ENCODE data around the gene HECW1. TPM values are rescaled to one million over a fixed set of nuclear protein-coding genes. Genes with fewer than 3 reads are reported as not detected.
A peak's percentile ranks its signal among the peaks of the same experiment; 100 is the strongest.

Gene HECW1
- total and polyA plus RNA-seq, 2 experiments from 2014 or later: 2.0 to 4.8 TPM

- Histone ChIP-seq H3K9me2 (ENCODE audit: insufficient read depth) (no peaks in the 10 kb centered on the region), H3K27ac (peak overlapping the region; percentile 91), H3K79me2 (ENCODE audit: insufficient read depth) (peaks cover 84% of the 10 kb centered on the region), H2AFZ (no peak overlapping the region), H3K9me3 (ENCODE audit: low read depth) (no peaks in the 10 kb centered on the region), H3K9ac (peak overlapping the region; percentile 97), H3K36me3 (ENCODE audit: low read depth) (0 out of 2 replicates have a peak, but pooled peaks cover 5% of the 10 kb centered on the region), H3K4me2 (ENCODE audit: unreplicated experiment) (peak overlapping the region; percentile 86), H3F3A (ENCODE audit: insufficient read depth) (peaks cover 50% of the 10 kb centered on the region), H3K4me3 (peak overlapping the region; percentile 98), H3K4me1 (ENCODE audit: insufficient read depth) (peaks cover 66% of the 10 kb centered on the region), H3K27me3 (replicated peaks; ENCODE audit: insufficient read depth) (no peaks in the 10 kb centered on the region), H4K20me1 (ENCODE audit: insufficient read depth) (peaks cover 18% of the 10 kb centered on the region; the same call in 1 of the 2 replicates)
- 82 to 83% methylated on average over 4 of the region's 4 CpGs for WGBS, 2 experiments (ENCODE audit: low coverage in 1 of 2, low lambda C conversion rate in 2 of 2, missing lambda C conversion rate in 2 of 2)
- no peak for TF ChIP-seq EZH2phosphoT487 (IDR thresholded peaks at IDR 0.05; ENCODE audit: insufficient read depth, low read depth)
- no peak for TF ChIP-seq EZH2 (IDR thresholded peaks at IDR 0.05; ENCODE audit: insufficient read depth, poor library complexity, severe bottlenecking)
- in situ Hi-C loops (cut with MboI): loop anchor here (25.0 kb wide), 1 partner anchor 251 kb away; no protein-coding TSS in a partner anchor
- peak; percentile 54 for DNase-seq
These were observed 473.9 kb downstream of the HECW1 start for GRCh38 chr7:43586251-43586900.

GRCh38 chr7:43588477-43589132 lies 476.2 kb downstream of the HECW1 start:
- no peak overlapping the region for H3K4me3 ChIP-seq
- H2AFZ ChIP-seq: no peak overlapping the region
- no peaks in the 10 kb centered on the region for H3K9me3 ChIP-seq (ENCODE audit: low read depth)
- WGBS, 2 experiments (ENCODE audit: low coverage in 1 of 2, low lambda C conversion rate in 2 of 2, missing lambda C conversion rate in 2 of 2): 97 to 98% methylated on average over 5 of the region's 5 CpGs
- 0 out of 2 replicates have a peak, but pooled peaks cover 5% of the 10 kb centered on the region for H3K36me3 ChIP-seq (ENCODE audit: low read depth)
- no peak overlapping the region for H3K27ac ChIP-seq
- peak overlapping the region; percentile 53 for H3K4me2 ChIP-seq (ENCODE audit: unreplicated experiment)
- TF ChIP-seq EZH2 (IDR thresholded peaks at IDR 0.05; ENCODE audit: insufficient read depth, poor library complexity, severe bottlenecking) (no peak), EZH2phosphoT487 (IDR thresholded peaks at IDR 0.05; ENCODE audit: insufficient read depth, low read depth) (no peak)
- no peak overlapping the region for H3K9ac ChIP-seq
- H3K9me2 ChIP-seq (ENCODE audit: insufficient read depth): no peaks in the 10 kb centered on the region
- peaks cover 26% of the 10 kb centered on the region; the same call in 1 of the 2 replicates for H4K20me1 ChIP-seq (ENCODE audit: insufficient read depth)
- H3K4me1 ChIP-seq (ENCODE audit: insufficient read depth): peaks cover 74% of the 10 kb centered on the region
- H3K27me3 ChIP-seq (replicated peaks; ENCODE audit: insufficient read depth): no peaks in the 10 kb centered on the region
- peaks cover 71% of the 10 kb centered on the region for H3F3A ChIP-seq (ENCODE audit: insufficient read depth)
- DNase-seq: no peak
- H3K79me2 ChIP-seq (ENCODE audit: insufficient read depth): peaks cover 100% of the 10 kb centered on the region
- in situ Hi-C loops (cut with MboI): loop anchor here (25.0 kb wide), 1 partner anchor 249 kb away; no protein-coding TSS in a partner anchor

GRCh38 chr7:43589133-43589478 lies 476.7 kb downstream of the HECW1 start:
- TF ChIP-seq EZH2phosphoT487 (IDR thresholded peaks at IDR 0.05; ENCODE audit: insufficient read depth, low read depth) (no peak), EZH2 (IDR thresholded peaks at IDR 0.05; ENCODE audit: insufficient read depth, poor library complexity, severe bottlenecking) (no peak)

GRCh38 chr7:43589728-43590127 lies 477.3 kb downstream of the HECW1 start:
- TF ChIP-seq EZH2 (IDR thresholded peaks at IDR 0.05; ENCODE audit: insufficient read depth, poor library complexity, severe bottlenecking) (no peak), EZH2phosphoT487 (IDR thresholded peaks at IDR 0.05; ENCODE audit: insufficient read depth, low read depth) (no peak)
- Histone ChIP-seq H3K4me1 (ENCODE audit: insufficient read depth) (peaks cover 74% of the 10 kb centered on the region), H3K9me2 (ENCODE audit: insufficient read depth) (no peaks in the 10 kb centered on the region), H3F3A (ENCODE audit: insufficient read depth) (peaks cover 82% of the 10 kb centered on the region), H3K79me2 (ENCODE audit: insufficient read depth) (peaks cover 100% of the 10 kb centered on the region), H3K4me3 (no peak overlapping the region), H3K9ac (no peak overlapping the region), H2AFZ (no peak overlapping the region), H3K27ac (no peak overlapping the region), H3K9me3 (ENCODE audit: low read depth) (no peaks in the 10 kb centered on the region), H3K36me3 (ENCODE audit: low read depth) (0 out of 2 replicates have a peak, but pooled peaks cover 5% of the 10 kb centered on the region), H4K20me1 (ENCODE audit: insufficient read depth) (peaks cover 26% of the 10 kb centered on the region; the same call in 1 of the 2 replicates), H3K27me3 (replicated peaks; ENCODE audit: insufficient read depth) (no peaks in the 10 kb centered on the region), H3K4me2 (ENCODE audit: unreplicated experiment) (no peak overlapping the region)
- WGBS, 2 experiments (ENCODE audit: low coverage in 1 of 2, low lambda C conversion rate in 2 of 2, missing lambda C conversion rate in 2 of 2): 98 to 100% methylated on average over 3 of the region's 3 CpGs
- DNase-seq: no peak
- in situ Hi-C loops (cut with MboI): loop anchor here (25.0 kb wide), 1 partner anchor 248 kb away; no protein-coding TSS in a partner anchor

More at GRCh38 chr7:43589133-43589478, 476.7 kb downstream of the HECW1 start:
- no peaks in the 10 kb centered on the region for H3K9me2 ChIP-seq (ENCODE audit: insufficient read depth)
- H3K4me3 ChIP-seq: no peak overlapping the region
- H3K9me3 ChIP-seq (ENCODE audit: low read depth): no peaks in the 10 kb centered on the region
- no peaks in the 10 kb centered on the region for H3K27me3 ChIP-seq (replicated peaks; ENCODE audit: insufficient read depth)
- 0 out of 2 replicates have a peak, but pooled peaks cover 5% of the 10 kb centered on the region for H3K36me3 ChIP-seq (ENCODE audit: low read depth)
- DNase-seq: no peak
- no peak overlapping the region for H3K9ac ChIP-seq
- H3K79me2 ChIP-seq (ENCODE audit: insufficient read depth): peaks cover 100% of the 10 kb centered on the region
- no peak overlapping the region for H2AFZ ChIP-seq
- no peak overlapping the region for H3K27ac ChIP-seq
- H3F3A ChIP-seq (ENCODE audit: insufficient read depth): peaks cover 76% of the 10 kb centered on the region
- no peak overlapping the region for H3K4me2 ChIP-seq (ENCODE audit: unreplicated experiment)
- in situ Hi-C loops (cut with MboI): loop anchor here (25.0 kb wide), 1 partner anchor 248 kb away; no protein-coding TSS in a partner anchor
- peaks cover 26% of the 10 kb centered on the region; the same call in 1 of the 2 replicates for H4K20me1 ChIP-seq (ENCODE audit: insufficient read depth)
- peaks cover 74% of the 10 kb centered on the region for H3K4me1 ChIP-seq (ENCODE audit: insufficient read depth)
